ENCODE measurements around the gene LTBP1.
"Not testable (repeated sequence)": the region's sequence is repeated elsewhere in the genome, so short reads cannot be mapped to it uniquely, and the experiment has no call there.

The LTBP1 gene

DNA sequence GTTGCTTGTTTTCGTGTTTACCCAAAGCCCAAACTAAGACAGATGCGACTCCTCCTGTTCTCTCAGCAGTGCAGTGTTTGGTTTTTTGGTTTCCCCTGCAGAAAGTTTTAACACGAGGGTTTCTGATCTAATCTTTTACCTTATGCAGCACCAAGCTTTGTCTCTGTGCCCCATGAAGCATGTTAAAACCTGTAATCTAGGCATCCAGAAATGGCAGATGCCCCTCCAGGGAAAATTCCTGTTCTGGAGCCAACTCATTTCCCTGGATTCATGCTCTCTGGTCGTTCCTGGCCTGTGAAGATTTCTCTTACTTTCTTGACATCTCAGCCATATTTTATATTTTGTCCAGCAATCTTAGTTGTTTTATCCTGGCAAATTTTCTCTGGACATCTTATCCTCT, 91.5 kb downstream of the LTBP1 start:
- no peak for DNase-seq (ENCODE audit: extremely low read depth in 1 of 2, low read depth in 1 of 2)

DNA sequence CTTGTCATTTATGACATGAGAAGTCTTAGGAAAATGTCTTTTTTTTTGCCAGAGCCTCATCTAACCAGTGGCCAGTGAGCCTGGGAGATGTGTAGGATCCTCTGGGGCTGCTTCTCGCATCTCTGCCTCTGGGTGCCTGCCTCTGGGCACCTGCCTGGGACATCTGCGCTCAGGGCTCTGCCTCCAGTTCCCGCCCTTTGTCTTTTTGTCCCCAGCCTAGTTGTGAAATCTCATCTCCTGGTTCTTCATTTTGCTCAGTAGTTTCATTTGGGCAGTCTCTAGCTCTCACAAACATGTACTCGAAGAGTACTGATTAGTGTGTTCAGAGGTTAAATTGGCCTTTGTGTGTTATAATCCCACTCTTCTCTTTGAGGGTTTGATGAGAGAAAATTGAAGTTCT, 92.0 kb downstream of the LTBP1 start:
- no peak for DNase-seq (ENCODE audit: extremely low read depth in 1 of 2, low read depth in 1 of 2)

DNA sequence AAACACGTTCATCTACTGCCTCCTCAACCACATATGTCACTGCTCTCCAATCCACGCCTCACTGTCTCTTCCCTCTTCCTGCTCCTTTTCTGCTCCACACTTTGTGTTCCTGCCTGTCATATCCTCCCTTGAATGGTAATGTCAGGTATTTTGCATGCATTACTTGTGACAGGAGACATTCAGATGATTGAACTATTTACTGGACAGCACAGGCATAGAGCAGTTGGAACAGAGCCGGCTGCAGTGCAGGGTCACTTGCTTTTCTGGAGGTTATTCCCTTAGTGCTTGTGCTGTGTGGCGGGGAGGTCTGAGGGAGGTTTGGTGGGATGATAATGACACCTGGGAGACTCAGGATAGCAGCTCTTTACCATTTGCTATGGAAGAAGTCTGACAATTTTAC, 93.8 kb downstream of the LTBP1 start:
- no peak for DNase-seq (ENCODE audit: extremely low read depth in 1 of 2, low read depth in 1 of 2)

DNA sequence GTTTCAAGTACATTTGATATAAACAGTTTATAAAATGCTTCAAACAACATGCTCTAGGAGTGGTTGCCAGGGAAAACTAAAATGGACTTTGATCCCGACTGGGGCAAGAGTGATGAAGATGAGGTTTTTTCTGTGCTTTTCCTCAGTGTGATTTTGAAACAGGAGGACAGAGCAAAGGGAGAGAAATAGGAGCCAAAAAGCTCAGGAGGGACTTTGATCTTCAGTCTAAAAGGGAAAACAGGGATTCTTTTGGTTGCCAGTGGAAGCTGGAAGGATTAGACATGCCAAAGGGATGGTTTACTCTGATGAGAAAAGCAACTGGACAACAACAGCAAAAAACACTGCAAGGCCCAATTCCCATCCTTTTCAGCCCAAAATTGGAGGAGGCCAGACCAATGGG, 95.5 kb downstream of the LTBP1 start:
- no peak for DNase-seq (ENCODE audit: extremely low read depth in 1 of 2, low read depth in 1 of 2)

DNA sequence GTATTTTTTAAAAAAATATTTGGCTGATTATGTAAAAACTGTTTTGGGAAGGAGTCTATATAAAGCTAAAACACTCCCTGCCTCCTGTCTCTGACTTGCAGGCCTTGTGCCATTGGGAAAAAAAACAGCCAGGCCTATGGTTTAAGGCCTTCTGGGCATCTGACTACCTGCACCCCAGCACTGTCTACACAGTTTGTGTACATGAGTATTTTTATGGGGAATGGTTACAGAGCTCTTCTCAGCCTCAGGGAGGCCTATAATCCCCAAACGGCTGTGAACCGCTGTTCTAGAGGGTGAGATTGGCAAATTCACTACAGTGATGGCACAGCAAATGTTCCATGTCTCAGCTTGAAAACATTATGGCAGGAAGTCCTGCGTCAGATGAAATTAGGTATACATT, 96.1 kb downstream of the LTBP1 start:
- no peak for DNase-seq (ENCODE audit: extremely low read depth in 1 of 2, low read depth in 1 of 2)

DNA sequence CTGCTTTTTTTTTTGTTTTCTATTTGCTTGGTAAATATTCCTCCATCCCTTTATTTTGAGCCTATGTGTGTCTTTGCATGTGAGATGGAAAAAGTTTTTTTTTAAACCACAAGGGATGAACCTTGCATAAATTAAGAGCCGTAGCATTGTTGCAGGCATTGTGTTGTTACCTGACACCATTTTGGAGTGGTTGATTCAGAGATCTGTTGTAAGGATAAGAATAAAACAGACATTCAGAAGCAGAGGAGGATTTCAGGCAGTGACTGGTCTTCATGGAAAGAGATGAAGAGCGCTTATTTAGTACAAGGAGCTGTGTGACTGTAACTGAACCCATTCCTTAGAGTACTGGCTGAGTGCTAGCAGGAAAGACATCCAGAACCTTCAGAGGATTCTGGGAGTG, 101.2 kb downstream of the LTBP1 start:
- no peak for DNase-seq (ENCODE audit: extremely low read depth in 1 of 2, low read depth in 1 of 2)

DNA sequence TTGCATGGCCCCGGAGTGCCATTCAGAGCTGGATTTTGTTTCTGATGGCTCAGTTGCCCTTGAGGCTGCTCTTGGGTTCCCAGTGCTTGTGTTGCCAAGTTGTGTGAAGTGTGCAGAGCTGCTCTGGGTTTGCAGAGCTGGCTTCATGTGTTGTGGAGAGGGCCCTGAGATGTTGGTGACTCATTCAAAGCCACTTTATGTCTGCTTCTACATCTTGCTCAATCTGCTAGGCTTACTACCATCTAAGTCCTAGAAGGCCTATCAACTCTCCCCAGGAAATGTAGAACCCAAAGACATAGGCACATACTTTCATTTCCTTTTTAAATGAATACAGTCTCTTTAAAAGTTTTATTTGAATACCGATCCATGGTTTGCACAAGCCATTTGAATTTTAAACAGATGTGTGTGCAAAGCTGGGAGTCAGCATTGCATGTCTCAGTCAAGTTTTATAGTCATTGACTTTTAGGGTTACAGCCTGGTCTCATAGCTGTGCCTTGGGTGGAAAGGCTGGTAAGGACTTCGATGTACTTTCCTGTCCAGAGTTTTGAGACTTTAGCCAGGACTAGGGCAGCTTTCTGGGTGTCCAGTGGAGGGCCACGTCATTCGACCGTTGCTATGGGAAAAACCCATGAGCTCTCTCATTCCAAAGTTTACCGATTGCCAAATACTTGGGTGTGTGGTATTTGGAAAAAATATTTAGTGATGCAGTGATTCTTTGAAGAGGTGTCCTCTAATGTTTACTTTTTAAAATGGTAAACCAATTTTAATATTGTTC, 105.0 kb downstream of the LTBP1 start:
- DNase-seq (ENCODE audit: extremely low read depth in 1 of 2, low read depth in 1 of 2), result no peak

DNA sequence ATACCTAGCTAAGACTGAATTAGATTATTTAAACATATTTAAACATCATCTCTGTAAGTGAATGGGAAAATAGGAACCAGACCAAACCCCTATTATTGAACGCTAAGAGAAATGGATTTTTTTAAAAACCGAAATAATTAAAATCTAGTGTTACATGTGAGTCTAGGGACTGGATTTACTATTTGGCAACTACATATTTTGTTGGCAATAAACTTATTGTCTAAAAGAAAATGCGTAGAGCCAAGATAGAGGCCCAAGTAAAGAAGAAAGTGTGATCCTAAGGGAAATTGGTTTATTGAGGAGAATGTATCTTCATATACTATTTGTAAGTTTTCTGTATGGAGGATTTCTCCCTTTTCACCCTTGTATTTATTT, 105.6 kb downstream of the LTBP1 start:
- no peak for DNase-seq (ENCODE audit: extremely low read depth in 1 of 2, low read depth in 1 of 2)

DNA sequence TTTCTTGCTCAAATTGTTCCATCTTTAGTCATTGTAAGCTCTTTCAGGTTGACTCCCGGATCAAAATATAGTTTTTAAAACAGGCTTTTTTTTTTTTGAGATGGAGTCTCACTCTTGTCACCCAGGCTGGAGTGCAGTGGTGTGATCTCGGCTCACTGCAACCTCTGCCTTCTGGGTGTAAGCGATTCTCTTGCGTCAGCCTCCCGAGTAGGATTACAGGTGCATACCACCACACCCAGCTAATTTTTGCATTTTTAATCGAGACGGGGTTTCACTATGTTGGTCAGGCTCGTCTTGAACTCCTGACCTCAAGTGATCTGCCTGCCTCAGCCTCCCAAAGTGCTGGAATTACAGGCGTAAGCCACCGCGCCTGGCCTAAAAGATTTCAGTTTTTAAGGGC, 106.0 kb downstream of the LTBP1 start:
- not testable (repeated sequence) for DNase-seq (ENCODE audit: extremely low read depth in 1 of 2, low read depth in 1 of 2)

DNA sequence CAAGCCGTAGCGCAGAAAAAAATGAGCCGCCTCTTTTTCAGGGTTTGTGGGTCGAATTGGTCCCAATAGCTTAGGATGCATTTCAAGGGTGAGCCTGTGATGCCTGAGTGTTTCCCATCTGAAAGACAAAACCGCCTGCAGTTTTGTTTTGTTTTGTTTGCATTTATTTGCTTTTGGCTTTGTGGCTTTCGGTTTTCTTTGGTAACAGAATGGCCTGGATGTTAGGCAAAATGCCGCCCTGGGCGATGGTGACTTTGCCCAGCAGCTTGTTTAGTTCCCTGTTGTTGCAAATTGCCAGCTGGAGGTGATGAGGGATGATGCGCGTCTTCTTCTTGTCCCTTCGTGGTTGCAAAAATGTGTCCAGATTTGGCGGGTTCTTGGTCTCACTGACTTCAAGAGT, 109.4 kb downstream of the LTBP1 start:
- no peak for DNase-seq (ENCODE audit: extremely low read depth in 1 of 2, low read depth in 1 of 2)

DNA sequence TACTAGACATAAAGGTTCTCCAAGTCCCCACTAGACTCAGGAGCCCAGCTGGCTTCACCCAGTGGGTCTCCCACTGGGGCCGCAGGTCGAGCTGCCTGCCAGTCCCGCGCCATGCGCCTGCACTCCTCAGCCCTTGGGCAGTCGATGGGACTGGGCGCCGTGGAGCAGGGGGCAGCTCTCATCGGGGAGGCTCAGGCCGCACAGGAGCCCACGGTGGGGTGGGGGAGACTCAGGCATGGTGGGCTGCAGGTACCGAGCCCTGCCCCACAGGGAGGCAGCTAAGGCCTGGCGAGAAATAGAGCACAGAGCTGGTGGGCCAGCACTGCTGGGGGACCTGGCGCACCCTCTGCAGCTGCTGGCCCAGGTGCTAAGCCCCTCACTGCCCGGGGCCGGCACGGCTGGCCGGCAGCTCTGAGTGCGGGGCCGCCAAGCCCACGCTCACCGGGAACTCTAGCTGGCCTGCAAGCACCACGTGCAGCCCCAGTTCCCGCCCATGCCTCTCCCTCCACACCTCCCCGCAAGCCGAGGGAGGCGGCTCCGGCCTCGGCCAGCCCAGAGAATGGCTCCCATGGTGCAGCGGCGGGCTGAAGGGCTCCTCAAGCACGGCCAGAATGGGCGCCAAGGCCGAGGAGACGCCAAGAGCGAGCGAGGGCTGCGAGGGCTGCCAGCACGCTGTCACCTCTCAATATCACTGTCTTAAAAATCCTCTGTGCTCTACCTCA, 110.7 kb downstream of the LTBP1 start:
- DNase-seq (ENCODE audit: extremely low read depth in 1 of 2, low read depth in 1 of 2), result not testable (repeated sequence)

DNA sequence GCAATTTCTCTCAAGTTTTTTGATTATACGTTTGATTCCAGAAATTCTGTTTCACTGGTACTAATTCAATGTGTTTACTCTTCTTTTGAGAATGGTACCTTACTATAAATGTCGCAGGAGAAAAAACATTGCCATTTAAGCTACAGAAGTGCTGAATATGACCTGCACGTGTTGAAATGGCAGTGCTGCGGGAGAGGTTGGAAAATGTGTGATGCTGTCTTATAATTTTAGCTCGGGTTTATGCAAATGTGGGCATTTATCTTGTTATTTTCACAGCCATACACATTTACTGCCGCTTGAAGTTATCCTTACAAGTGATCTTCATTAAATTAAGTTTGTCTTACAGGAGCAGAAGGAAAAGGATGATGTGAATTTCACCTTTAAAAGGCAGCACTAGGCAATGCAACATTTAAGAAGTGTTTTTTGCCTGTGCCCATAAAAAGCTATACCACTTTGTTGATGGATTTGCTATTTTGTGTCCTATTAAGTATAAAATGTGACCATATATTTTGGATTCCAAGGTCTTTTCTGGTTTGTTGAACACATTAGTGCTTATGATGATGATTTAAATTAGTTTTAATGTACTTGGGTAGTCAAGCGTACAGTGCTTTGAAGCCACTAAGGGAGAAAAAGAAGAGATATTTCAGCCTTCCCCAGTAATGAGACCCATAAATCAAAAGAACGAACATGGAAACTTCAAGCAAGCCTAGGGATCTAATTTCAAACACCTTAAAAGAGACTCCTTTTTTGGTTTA, 112.1 kb downstream of the LTBP1 start:
- no peak for DNase-seq (ENCODE audit: extremely low read depth in 1 of 2, low read depth in 1 of 2)

DNA sequence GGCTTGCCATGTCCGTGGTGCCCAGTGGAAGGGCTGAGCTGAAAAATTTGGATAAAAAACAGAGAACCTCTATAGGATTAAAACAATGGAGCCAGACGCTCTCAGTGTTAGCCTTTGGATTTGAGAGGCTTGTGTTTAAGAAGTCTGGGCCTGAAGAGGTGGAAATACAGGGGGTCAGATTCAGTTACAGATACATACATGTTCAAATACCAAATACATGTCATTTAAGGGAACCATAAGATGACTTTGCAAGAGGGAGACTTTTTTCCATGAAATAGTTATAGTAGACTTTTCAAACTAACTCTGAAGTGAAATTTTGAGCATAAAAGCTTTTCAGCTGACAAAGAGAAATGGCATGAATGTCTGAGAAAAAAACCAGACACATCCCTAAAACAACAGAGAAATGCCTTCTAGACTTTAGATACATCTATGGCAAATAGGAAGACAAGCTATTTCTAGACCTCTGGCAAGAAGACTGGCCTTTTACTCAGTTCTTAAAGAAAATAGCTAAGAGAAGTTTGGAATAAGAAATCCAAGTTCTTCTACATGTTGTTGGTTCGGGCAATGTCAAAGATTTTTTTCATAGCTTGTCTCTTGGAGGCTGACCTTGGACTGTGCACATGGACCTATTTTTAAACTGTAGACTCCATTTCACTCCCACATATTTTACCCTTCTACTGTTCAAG, 112.9 kb downstream of the LTBP1 start:
- DNase-seq (ENCODE audit: extremely low read depth in 1 of 2, low read depth in 1 of 2), result no peak

DNA sequence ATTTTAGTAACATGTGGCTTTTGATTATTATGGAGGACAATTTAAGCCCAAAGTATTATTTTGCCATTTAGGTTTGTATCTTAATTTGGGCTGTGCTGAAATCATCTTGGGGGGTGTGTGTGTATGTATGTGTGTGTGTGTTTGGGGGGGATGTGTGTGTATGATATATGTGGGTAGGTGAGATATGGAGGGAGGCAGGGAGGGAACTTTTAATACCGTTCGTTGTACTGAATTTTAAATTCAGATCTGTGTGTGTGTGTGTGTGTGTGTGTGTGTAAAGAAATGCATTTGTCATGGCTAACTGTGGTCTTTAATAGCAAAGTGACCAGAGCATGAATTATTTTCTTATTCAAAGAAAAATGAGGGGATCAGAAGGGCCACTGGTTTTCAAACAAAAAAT, 113.7 kb downstream of the LTBP1 start:
- DNase-seq (ENCODE audit: extremely low read depth in 1 of 2, low read depth in 1 of 2), result no peak

DNA sequence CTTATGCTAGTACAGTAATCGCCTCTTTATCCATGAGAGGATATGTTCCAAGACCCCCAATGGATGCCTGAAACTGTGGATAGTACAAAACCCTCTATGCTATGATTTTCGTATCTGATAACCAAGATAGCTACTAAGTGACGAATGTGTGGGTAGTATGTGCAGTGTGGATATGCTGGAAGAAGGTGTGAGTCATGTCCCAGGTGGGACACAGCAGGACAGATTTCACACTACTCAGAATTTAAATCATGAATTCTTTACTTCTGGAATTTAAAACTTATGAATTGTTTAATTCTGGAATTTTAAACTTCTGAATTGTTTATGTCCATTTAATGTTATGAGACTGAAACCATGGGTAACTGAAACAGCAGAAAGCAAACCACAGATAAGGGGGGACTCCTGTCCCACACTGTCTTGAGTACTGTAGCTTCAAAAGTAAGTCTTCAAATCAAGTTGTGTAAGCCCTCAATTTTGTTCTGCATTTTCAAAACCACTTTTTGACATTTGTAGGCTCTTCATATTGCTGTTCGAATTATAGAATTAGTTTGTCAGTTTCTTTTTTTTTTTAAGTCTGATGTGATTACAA, 116.0 kb downstream of the LTBP1 start:
- DNase-seq (ENCODE audit: extremely low read depth in 1 of 2, low read depth in 1 of 2), result no peak

DNA sequence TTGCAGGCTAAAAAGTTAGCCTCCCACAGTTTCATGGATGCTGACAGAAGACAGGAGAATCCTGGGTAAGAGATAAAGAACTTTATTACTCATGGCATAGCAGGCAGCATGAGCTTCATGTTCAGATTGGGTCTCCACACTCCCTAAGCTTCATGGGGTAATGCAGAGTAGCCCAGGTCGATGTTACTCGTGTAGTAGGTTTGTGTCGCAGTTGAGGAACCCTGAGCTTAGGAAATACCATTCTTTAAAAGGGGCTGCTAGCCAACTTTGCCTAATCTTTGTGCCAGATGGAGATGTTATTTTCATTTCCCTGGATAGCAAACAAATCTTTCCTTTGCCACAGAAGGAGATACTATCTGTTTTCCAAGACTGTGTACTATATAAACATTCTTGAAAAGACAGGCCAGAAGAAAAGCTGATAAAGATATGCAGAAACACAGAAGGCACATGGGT, 117.6 kb downstream of the LTBP1 start:
- no peak for DNase-seq (ENCODE audit: extremely low read depth in 1 of 2, low read depth in 1 of 2)

DNA sequence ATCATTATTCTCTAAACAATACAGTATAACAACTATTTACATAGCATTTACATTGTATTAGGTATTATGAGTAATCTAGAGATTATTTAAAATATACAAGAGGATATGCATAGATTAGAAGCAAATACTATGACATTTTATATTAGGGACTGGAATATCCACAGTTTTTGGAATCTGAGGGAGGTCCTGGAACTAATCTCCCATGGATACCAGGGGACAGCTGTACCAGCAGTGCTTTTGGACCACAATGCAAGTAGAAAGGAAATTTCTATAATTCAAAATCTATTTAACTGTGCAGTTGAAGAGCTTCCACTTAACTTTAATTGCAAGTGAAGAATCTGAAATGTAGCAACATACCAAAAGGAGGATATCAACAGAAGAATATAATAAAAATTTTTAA, 120.8 kb downstream of the LTBP1 start:
- no peak for DNase-seq (ENCODE audit: extremely low read depth in 1 of 2, low read depth in 1 of 2)

DNA sequence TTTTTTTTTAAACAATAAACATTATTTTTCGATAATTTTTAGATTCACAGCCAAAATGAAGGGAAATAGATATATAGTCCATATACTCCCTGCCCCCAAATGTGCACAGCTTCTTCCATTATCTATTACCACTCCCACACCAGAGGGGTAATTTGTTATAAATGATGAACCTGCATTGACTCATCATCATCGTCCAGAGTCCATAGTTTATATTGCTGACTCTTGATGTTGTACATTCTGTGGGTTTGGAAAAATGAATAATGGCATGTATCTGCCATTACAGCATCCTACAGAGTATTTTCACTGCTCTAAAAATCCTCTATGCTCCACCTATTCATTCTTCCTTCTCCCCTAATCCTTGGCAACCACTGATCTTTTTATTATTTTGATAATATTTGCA, 121.5 kb downstream of the LTBP1 start:
- no peak for DNase-seq (ENCODE audit: extremely low read depth in 1 of 2, low read depth in 1 of 2)

DNA sequence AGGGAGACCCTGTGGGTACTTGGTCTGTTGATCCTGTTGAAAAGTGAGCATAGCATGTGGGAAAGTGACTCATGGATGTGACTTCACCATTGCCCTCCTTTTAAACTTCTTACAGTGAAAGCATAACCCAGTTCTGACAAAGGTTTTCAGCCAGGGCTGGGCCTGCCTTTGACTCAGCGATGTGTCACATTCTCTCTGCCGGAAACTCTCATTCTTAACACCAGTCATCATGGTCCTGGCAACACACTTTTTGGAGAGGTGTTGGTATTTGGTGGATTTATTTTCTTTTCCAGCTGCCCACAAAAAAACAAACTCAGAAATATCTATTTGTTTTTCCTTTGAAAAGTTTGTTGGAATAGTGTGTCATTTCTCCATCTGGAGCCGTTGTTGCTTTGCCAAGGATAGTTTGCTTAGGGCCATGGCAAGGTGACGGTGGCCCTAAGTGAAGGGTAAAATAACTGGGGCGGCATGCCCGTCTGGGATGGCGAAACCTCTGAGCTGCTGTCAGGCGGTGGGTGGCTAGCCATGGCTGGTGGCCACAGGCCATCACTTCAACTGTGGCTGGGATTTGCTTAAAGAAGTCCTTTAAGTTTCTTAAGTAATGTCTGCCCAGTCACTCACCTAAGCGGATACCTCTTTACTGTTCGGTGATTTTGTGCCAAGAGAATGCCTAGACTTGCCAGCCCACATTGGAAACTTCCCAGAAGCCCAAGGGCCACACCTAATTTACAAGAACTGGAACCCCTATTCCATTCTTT, 123.3 kb downstream of the LTBP1 start:
- DNase-seq (ENCODE audit: extremely low read depth in 1 of 2, low read depth in 1 of 2), result peak; percentile 20 to 57

DNA sequence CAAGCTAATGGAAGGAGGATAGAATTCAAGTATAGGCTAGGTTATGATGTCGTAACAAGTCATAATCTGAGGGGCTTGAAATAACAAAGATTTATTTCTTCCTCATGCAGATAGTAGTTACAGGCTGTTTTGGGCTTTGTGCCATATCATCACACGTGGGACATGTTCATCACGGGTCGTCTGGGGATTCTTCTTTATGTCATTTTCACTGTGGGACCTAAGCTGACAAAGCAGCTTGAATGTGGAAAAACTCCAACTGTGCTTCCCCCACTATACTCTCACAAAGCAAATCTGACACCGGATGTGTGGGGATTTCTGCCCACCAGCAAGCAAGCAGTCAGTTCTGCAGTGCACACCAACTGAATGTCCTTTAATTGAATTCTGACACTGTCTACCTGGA, 124.8 kb downstream of the LTBP1 start:
- no peak for DNase-seq (ENCODE audit: extremely low read depth in 1 of 2, low read depth in 1 of 2)

Data from stimulated activated CD8-positive, alpha-beta memory T cell treated with anti-CD3 and anti-CD28 coated beads, Interleukin-7, amount 100 ng/mL, for 48 hours (primary cell).